Measurements from ENCODE around the gene SLC9B2. TPM values are rescaled to one million over a fixed set of nuclear protein-coding genes. Genes with fewer than 3 reads are reported as not detected.

Gene SLC9B2
- total RNA-seq, 1 donor from 2014 or later = 4.0 TPM

DNA sequence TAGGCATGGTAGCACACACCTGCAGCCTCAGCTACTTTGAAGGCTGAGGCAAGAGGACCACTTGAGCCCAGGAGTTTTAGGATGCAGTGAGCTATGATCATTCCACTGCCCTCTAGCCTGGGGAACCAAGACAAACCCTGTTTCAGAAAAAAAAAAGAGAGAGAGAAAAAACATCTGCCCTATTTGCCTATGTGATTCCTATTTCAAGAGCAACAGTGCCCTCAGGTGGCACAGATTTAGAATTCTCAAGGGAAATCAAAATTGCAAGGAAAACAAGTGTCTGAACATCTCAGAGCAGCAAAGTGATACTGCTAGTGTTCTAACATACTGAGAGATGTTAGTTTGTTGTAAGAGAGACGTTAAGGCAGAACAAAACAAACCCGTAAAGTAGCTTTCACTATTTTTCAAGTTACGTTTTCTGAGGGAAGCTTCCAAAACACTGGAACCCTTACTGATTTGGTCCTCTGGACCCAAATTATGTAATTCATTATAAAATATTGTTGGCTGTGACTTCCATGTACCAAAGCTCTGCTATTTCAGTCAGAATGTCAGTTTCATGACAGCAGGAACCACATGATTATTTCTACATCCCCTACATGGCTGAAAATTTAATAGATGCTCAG lies 15.2 kb upstream of the SLC9B2 start:
- TF ChIP-seq CTCF (IDR thresholded peaks at IDR 0.05; ENCODE audit: unreplicated experiment) = peak; percentile 69
- peak; percentile 10 for DNase-seq (ENCODE audit: low spot score, unreplicated experiment)
- no peaks in the 10 kb centered on the region for H3K27me3 Mint-ChIP-seq

GRCh38 chr4:103089481-103089880 lies 12.9 kb upstream of the SLC9B2 start:
- H3K27me3 Mint-ChIP-seq = no peaks in the 10 kb centered on the region

More for the DNA sequence above, 15.2 kb upstream of the SLC9B2 start:
- Mint-ChIP-seq H3K36me3 (ENCODE audit: insufficient read depth) (peaks cover 16% of the 10 kb centered on the region), H3K4me1 (ENCODE audit: low read depth) (no peaks in the 10 kb centered on the region), H3K9me3 (ENCODE audit: low read depth) (no peaks in the 10 kb centered on the region), H3K27ac (no peak overlapping the region), H3K4me3 (ENCODE audit: low read depth) (no peak overlapping the region)

DNA sequence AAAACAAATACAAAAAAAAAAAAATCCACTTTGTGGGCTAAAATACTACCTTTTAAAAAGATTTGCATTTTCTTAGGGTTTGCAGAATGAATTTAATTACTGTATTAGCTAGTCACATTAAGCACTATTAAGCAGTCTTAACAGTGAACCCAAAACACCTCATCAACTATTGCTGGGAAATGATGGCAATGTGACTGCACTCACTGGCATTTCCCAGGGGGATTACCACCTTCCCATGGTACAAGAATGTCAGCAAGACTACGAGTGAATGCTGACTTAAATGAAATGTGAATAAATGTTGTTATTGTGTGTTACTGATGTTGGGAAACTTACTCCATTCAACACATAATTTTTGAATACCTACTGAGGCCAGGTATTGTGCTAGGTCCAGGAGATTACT lies 10.0 kb upstream of the SLC9B2 start:
- no peak overlapping the region for H3K4me3 Mint-ChIP-seq (ENCODE audit: low read depth)
- H3K4me1 Mint-ChIP-seq (ENCODE audit: low read depth) = no peaks in the 10 kb centered on the region
- H3K27me3 Mint-ChIP-seq = no peaks in the 10 kb centered on the region
- DNase-seq (ENCODE audit: low spot score, unreplicated experiment) = no peak
- no peak overlapping the region for H3K27ac Mint-ChIP-seq
- no peak for TF ChIP-seq CTCF (IDR thresholded peaks at IDR 0.05; ENCODE audit: unreplicated experiment)
- H3K36me3 Mint-ChIP-seq (ENCODE audit: insufficient read depth) = peaks cover 22% of the 10 kb centered on the region
- H3K9me3 Mint-ChIP-seq (ENCODE audit: low read depth) = no peaks in the 10 kb centered on the region

More at GRCh38 chr4:103089481-103089880, 12.9 kb upstream of the SLC9B2 start:
- Mint-ChIP-seq H3K4me3 (ENCODE audit: low read depth) (no peak overlapping the region), H3K36me3 (ENCODE audit: insufficient read depth) (peaks cover 19% of the 10 kb centered on the region), H3K27ac (no peak overlapping the region), H3K9me3 (ENCODE audit: low read depth) (no peaks in the 10 kb centered on the region), H3K4me1 (ENCODE audit: low read depth) (no peaks in the 10 kb centered on the region)
- no peak for DNase-seq (ENCODE audit: low spot score, unreplicated experiment)
- no peak for TF ChIP-seq CTCF (IDR thresholded peaks at IDR 0.05; ENCODE audit: unreplicated experiment)

DNA sequence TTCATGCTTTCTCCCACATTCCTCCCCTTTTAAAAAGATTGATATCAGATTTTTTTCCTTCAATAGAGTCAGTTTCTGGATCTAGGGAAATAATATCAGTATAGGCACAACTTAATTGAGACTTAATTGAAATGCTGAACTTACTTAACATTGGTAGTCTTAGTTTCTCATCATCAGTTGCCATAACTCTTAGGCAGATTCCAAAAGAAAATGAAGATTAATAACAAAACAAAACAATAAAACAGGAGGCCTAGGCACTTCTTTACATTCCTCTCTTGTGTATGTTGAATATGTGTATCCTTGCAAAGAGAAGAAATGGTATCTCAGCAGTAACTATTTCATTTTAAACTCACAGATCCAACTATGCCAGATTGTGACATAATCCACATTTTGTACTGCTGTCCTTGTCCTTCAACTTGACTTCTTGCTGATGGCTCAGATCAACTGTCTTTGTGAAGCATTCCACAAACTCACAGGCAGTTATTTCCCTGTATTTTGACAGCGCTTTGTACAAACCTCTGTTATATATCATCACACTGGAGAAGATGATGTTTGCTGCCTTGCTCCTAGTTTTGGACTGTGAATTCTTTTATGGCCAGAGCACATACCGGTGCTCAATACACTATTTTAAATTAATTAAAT lies 9.1 kb upstream of the SLC9B2 start:
- no peaks in the 10 kb centered on the region for H3K4me1 Mint-ChIP-seq (ENCODE audit: low read depth)
- no peak overlapping the region for H3K27ac Mint-ChIP-seq
- H3K36me3 Mint-ChIP-seq (ENCODE audit: insufficient read depth) = peaks cover 26% of the 10 kb centered on the region
- H3K4me3 Mint-ChIP-seq (ENCODE audit: low read depth) = no peak overlapping the region
- DNase-seq (ENCODE audit: low spot score, unreplicated experiment) = no peak
- no peaks in the 10 kb centered on the region for H3K27me3 Mint-ChIP-seq
- H3K9me3 Mint-ChIP-seq (ENCODE audit: low read depth) = no peaks in the 10 kb centered on the region
- no peak for TF ChIP-seq CTCF (IDR thresholded peaks at IDR 0.05; ENCODE audit: unreplicated experiment)

DNA sequence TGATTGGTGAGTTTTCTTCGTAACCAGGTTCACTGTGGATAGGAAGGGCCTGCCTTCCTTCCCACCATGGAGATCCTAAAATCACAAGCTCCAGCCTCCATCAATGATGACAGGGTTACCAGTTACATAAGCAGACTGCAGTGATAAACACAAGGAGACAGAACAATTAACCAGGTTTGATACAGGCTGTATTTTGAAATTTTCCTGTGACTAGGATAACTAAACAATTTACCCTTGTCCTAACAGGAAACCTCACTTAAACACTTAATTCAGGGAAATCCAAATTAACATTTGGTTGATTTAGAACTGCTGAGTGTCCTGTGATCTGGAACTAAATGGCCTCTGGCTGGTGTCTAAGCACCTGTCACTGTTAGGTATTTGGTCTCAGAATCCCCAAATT lies 3.1 kb upstream of the SLC9B2 start:
- Mint-ChIP-seq H3K27ac (no peak overlapping the region), H3K4me1 (ENCODE audit: low read depth) (peaks cover 9% of the 10 kb centered on the region), H3K9me3 (ENCODE audit: low read depth) (no peaks in the 10 kb centered on the region), H3K4me3 (ENCODE audit: low read depth) (no peak overlapping the region), H3K27me3 (peaks cover 26% of the 10 kb centered on the region), H3K36me3 (ENCODE audit: insufficient read depth) (peaks cover 19% of the 10 kb centered on the region)
- TF ChIP-seq CTCF (IDR thresholded peaks at IDR 0.05; ENCODE audit: unreplicated experiment) = no peak
- DNase-seq (ENCODE audit: low spot score, unreplicated experiment) = no peak

Data from progenitor cell of endocrine pancreas (in vitro differentiated cells).